HG03442 (cell line): ENCODE data around the gene TTC39B.

Experiments used
- ATAC-seq: cut with Tn5 transposase; IDR thresholded peaks from one replicate; pipeline ENCODE4 v1.9.1; 2021; ENCODE audit warnings: mild to moderate bottlenecking, moderate library complexity; ENCODE audit not compliant: unreplicated experiment

The TTC39B gene

DNA sequence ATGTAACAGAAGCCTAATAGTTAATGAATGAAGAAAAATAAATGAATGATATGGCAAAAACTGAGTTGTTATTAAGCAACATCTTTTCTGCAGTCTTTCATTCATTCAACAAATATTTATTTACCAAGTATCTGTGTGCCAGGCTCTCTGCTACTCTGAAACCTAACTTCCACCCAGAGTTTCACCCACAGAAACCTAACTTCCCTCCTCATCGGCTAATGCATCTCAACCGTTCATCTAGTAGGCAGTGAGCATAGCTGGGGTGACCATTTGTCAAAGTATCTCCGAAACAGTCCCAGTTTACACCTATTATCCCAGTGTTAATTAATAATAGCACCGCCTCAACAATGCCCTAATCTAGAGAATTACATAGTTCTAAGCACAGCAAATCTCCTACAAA is 1.5 kb downstream of the TTC39B start:
- no peak for ATAC-seq

DNA sequence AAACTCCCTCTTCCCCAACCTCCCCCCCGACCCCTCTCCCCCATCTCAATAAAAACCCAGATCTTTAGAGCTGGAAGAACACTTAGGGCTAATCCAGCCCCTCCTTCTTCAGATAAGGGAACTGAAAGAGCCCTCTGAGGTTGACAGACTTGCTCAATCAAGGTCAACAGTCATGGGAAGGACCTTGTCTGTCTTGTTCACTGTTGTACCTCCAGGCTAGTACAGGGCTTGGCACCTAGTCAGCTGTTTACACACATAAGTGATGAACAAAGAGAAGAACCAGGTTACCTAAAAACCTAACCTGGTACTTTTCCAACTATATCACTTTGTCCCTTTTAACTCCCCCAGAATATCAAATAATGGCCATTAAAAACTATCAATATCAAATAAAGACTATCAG is 2.4 kb downstream of the TTC39B start:
- peak; percentile 25 for ATAC-seq

DNA sequence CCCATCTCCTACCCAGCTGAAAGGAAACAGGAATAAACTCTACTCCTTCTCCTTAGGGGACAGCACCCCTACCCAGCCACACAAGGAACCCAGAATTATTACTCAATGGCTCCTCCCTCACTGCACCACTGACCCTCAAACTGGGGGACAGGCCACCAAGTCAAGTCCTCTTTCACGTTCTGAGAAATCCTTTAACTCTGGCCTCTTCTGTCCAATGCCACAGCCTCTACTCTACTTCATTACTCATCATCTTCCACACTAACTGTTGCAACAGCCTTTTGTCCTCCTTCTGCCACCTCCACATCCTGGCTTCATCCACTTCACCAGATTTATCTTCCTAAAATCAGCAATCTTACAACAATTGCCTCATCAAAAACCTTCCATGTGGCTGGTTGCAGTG is 6.8 kb downstream of the TTC39B start:
- no peak for ATAC-seq

DNA sequence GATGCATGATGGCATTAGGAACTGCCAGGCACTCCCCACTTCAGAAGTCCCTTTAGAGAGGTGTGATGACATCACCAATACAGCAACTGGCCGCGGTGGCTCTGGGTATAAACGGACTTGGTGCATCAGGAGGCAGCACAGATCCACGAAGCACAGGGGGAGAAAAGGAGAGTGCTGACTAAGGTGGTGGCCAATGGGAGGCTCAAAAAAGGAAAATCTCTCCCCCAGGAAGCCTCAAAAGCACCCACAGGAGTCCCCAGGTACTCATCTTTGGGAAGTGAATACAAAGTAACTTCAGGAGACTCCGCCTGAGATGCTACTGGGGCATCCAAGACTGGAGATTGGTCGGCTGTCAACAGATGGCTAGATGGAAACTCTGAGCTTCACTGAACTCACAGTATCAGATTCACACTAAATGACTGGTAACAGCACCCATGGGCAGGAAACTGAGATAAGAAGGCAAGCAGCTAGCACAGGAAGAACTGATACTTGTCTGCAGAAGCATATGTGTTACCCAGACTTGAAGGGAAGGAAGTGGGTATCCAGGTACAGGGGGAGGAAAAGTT is 7.6 kb downstream of the TTC39B start:
- ATAC-seq: peak; percentile 65

DNA sequence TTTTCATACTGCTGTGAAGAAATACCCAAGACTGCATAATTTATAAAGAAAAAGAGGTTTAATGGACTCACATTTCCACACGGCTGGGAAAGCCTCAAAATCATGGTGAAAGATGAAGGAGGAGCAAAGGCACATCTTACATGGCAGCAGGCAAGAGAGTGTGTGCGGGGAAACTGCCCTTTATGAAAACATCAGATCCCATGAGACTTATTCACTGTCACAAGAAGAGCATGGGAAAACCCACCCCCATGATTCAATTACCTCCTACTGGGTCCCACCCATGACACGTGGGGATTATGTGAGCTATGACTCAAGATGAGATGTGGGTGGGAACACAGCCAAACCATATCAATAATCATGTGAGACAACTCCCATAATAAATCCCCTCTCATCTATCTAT is 8.7 kb downstream of the TTC39B start:
- no peak for ATAC-seq

DNA sequence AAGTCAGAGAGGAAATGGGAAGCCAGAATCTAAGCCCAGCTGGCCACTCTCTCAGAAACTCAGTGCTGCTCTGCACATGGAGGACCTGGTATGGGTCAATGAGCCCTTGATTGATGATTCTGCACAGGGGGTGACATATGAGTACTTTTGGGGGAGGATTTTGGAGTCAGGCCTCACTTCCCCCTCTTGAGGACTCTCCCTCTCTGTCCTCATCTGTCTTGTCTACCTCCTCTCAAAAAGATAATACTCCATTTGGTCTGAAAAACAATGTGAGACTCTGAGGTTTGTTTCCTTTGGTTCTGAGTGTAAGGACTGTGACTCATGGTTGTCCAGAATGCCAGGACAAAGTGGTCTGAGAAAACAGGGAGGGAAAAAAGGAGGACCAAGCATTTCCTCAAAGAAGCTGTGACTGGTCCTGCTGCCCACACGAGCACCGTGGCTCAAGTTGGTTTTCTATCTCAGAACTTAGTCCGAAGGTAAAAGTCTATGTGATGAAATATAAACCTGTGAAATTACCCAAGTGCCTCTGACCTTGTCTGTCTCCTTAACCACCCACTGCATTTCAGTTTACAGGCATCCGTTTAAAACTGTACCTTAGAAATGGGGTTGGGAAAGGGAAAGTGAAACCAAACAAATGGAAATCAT is 11.1 kb downstream of the TTC39B start:
- peak; percentile 30 for ATAC-seq

DNA sequence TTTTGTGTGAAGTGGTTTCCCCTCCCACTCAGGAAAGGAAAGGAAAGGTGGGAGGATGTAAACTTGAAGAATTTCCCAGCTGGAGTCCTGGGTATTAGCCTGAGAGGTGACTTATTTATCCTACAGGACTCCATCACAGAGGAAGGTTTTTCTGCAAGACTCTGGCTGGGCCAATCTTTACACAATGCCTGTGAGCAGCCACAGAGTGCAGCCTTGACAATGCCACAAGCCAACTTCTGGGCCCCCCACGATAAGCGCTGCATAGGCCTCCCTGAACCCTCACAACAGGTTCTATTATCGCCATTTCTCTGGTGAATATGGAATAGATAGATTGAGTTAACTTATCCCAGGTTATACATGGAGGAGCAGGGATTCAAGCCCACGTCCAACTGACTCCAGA is 12.4 kb downstream of the TTC39B start:
- no peak for ATAC-seq

DNA sequence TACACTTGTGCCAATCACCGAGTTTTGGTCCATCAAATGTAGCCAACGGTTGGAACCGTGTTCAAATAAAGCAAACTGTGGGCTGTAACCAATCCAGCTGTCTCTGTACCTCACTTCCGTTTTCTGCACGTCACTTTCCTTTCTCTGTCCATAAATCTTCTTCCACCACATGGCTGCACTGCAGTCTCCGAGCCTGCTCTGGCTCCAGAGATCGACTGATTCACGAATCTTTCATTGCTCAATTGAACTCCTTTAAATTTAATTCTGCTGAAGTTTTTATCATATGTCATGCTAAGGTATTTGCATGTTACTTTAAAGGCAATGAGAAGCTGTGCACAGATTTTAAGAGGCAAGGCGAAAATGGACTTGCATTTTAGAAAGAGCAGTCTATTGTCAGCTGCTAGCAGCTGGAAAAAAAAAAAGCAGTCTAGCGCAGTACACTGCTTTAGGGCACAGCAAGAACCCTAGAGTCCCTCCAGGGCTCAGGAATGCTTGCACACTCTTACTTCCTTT is 13.2 kb downstream of the TTC39B start:
- ATAC-seq: no peak

DNA sequence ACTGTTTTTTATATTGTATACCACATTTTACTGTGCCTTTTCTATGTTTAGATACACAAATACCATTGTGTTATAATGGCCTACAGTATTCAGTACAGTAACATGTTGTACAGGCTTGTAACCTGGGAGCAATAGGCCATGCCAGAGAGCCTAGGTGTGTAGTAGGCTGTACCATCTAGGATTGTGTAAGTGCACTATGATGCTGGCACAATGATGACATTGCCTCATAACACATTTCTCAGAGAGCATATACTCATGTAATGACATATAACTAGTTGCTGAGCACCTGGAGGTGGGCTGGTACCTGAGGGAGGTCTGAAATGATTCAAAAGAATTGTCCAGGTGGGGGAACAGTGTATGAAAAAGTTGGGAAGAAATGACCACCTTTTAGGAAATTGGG is 13.9 kb downstream of the TTC39B start:
- ATAC-seq: no peak

DNA sequence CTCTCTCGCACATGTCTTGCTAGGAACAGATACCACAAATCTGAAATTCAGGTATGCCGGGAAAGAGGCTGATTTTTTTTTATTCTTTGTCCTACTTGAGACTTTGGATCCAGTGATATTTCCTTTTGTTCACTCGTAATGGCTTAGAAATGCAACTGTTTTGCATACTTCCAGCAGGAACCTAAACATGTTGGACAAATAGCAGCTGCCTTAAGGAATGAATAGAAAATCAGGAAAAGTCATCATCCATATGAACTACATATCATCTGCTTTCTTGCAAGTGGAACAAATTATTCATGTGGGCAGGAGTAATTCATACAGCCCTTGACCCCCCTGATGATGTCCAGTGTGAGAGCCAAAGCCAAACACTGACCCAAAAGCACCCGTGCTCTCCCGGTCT is 17.4 kb downstream of the TTC39B start:
- ATAC-seq: no peak

DNA sequence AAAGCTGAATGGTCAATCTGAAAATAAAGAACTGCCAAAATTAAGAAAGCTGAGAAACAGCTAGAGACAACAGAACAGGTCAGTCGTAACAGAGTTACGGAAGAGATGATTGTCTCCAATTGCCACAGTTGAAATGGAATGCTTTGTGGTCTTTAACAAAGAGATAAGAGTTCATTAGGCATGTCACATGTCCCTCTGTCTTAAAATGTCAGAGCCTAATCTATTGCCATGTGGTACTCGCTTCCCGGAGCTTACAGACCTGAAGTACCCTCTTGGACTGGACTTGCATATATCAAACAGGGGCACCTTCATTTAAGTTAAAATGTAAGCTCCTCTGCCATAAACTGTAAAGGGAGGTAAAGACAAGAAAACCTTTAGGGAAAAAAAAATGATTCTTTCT is 19.7 kb downstream of the TTC39B start:
- ATAC-seq: no peak

DNA sequence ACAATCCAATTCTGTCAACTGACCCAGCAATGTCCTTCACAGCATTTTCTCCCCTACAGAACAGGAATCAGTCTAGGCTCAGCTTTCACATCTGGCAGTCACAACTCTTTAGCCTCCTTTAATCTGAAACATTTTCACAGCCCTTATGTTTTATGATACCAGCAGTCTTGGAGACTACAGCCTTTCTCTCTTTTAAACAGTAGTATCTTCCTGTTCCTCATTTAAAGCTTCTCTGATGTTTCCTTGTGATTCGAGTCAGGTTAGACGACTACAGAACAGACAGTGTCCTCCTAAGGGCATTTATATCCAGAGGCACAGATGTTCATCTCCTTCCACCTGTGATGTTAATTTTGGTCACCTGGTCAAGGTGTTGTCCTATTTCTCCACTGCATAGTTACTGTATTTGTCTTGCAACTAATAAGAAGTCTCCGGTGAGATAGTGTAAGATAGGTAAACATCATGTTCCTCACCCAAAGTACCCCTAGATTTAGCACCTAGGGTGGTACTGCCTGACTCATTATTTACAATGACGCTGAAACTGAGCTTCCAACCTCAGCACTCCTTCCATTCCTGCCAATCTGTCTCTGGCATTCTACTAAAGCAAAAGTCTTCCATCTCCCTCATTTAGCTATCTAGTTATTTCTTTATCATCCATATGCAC is 20.7 kb downstream of the TTC39B start:
- ATAC-seq: no peak

DNA sequence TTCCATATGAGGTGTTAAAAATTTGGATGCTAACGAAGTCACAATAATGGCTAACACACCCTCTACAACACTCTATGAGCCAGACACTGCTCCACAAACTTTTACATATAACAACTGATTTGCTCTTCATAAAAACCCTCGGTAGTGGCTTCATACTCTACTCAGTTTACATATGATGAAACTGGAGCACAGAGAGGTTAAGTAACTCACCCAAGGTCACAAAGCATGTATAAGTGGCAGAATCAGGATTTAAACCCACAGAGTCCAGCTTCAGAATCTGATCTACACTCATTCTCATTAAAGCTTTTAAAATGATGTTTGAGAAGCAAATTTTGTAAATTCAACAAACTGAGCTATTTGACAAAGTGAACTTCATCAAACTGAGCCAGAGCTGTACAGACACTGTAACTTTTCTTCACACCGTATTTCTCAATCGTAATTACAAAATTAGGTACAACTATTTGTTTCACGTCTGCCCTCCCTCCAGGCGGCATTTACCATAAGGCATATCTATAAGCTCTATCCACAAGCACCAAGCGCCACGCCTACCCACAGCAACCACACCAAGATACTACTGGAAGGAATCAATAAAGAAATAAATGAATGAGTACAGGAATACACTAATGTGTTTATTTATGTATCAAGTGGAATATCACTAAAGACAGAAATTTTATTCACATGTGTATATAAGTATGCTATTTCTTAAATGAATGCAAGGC is 24.3 kb downstream of the TTC39B start:
- no peak for ATAC-seq

DNA sequence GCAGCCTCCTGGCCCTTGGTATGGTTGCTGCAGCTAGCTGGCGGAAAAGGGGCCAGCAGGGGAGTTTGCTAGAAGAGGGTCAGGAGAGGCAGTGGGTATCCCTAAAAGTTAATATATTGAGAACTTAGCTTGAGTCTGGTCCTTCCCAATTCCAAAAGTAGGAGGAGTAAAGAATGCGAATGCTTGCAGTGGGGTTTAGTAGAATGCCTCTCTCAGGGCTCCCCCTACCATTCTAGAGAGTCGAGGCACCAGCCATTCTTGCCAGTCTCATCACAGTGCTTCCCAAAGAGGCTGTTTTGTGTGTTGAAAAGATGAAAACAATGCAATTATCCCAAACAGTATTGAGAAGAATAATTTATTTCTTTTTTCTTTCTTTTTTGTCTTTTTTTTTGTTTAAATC is 26.4 kb downstream of the TTC39B start:
- no peak for ATAC-seq

DNA sequence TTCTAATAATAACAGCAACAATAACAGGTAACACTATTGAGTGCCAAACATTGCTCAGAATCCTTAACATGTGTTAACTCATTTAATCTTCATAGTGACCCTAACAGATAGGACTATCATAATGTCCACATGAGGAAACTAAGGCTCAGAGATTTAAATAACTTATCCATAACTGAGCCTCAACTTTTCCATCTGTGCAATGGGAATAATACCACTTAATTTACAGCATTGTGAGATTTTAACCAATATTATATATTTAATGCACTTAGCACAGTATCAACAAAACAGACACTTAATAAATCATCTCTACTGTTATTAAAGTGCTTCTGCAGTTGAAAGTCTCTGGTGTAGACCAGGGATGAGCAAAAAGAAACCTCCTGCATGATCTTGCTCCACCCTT is 28.2 kb downstream of the TTC39B start:
- ATAC-seq: no peak

DNA sequence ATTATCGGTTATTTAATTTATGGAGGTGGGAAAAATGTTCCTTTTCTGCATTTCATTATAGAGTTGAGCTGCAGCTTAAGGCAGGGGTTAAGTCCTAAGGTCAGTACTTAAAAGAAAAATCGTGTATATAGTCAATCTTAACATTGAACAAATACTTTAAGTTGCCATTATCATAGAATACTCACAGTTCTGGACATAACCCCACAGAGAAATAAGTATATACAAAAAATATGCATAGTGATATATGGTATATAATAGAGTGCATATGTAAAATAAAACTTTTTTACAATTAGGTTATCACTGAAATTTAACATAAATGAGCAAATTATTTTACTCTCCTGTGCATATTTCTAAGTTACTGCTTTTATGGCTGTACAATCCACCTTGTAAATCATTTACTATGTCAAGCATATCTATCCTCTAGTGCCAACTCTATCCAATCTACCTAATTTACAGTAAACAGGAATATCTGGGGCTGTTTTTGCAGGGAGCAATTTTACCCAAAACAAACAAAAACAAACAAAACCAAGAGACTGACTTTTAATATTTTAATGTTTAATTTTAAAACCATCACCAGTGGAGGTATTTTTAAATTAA is 28.8 kb downstream of the TTC39B start:
- ATAC-seq: no peak

DNA sequence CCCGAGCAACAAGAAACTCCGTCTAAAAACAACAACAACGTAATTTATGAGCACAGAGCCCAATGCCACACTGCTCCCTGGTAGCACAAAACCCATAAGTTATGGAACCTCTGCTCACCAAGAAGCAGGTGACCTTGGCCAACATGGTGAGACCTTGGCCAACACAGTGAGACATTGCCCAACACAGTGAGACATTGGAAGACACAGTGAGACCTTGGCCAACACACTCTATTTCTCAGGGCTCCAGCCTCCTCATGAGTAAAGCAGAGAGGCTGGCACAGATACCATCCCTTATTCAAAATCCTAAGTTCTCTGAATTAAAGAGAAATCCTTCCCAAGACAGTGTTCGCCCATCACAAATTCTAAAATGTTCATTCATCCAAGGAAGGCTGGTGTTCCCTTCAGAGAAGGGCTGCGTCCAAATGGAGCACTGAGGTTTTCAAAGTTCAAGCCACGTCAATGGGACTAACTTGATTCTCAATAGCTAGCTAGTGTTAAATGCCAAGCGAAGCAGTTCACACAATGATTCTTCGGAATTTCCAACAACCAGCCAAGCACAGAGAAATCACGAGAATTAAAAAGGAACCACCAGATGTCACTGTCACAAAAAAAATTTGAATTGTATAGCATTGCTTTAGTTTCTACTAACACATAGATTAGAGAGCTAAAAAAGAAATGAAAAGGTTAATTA is 29.5 kb downstream of the TTC39B start:
- no peak for ATAC-seq

DNA sequence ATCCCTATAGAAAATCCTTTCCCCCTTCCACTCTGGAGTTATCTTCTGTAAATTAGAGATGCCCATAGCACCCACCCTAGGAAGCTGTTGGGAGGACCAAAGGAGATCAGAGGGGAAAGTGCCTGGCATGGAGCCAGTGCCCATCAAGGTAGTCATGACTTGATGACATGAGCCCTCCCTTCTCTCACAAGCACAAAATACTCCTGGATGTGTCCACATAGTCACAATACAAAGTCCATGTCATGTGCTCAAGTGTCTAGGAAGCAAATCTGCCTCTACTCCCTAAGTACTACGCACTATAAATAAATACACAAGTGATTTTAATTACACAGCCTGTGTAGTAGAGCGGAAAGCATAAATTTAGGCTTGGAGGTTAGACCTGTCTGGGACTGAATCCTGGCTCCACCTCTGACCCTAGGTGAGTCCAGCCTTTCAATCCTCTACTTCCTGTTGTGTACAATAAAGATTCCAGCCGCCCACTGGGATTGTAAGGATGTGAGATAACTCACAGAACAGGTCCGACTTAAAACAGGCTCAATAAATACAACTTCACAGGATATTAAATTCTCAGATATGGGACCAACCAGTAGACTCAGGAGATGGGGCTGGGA is 30.6 kb downstream of the TTC39B start:
- ATAC-seq: no peak

DNA sequence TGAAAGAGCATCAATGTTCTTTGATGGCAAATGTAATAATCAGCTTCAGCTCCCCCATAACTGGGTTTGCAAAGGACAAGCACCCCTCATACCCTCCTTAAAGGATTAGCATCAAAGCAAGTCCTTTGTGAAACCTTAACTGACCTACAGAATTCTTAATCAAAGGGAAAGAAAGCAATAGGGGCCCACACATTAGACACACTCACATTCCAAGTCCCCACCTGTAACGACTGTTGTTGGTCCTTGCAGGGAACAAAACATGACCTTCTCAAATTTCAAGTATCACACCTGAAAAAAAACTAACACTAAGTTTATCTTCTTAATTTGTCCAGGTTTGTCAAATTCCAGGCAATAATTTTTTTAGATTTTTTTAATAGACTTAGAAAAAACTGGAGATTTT is 32.6 kb downstream of the TTC39B start:
- ATAC-seq: no peak

DNA sequence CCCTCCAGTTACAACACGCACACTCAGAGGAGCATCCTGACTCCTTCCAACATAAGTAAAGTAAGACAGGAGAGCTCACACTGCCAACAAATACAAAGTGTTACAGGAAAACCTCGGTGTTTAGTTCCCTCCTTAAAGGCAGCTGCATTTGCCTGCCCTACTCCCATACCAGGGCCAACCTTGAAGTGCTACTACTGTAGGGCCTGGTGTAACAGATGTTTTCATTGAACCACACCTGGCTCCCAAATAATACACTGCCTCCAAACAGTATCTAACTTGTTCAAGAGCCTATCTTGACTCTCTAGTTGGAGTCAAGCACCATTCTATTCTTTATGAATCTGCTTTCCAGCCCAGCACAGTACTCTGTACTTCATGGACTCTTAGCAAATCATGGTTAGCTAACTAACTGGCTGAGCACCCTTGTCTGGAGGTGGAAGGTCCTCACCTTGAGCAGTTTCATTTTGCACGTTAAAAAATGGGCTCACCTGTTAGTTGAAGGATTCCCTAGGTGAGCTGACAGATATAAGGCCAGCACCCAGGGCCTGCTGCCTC is 34.6 kb downstream of the TTC39B start:
- no peak for ATAC-seq
